ENCODE measurements around the gene GYPA.
"Not testable (repeated sequence)": the region's sequence is repeated elsewhere in the genome, so short reads cannot be mapped to it uniquely, and the experiment has no call there.

DNA sequence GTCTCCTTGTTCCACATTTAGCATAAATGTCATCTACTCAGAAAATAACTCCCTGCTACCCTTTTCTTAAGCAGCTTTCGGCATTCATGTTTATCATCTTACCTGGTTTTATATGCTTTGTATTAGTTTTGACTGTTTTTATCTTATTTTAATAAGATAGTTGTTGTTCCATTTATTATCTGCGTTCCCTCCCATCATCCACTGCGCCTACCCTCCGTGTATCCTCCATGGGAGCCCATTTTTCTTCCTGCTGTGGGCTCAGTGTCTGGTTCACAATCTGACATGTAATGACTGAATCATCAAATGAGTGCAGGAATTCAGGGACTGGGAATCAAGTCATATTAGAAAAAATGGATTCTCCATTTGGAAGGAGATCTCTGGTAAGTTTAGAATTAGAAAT lies 2.3 kb downstream of the GYPA start:
- not testable (repeated sequence) for TF ChIP-seq CTCF (IDR thresholded peaks at IDR 0.05; ENCODE audit: low read depth, low read length); MAX (IDR thresholded peaks at IDR 0.05; ENCODE audit: low read depth, low read length); POLR2A (IDR thresholded peaks at IDR 0.05; ENCODE audit: extremely low read depth, insufficient read length)
